Measurements from ENCODE around the gene RADIL. TPM values are rescaled to one million over a fixed set of nuclear protein-coding genes. Genes with fewer than 3 reads are reported as not detected.

The RADIL gene
- total and polyA plus RNA-seq, 2 of the 13 experiments (the other 11 are each of a cell fraction or from before 2014, with no cell fraction given), result 0.05 to 0.09 TPM

DNA sequence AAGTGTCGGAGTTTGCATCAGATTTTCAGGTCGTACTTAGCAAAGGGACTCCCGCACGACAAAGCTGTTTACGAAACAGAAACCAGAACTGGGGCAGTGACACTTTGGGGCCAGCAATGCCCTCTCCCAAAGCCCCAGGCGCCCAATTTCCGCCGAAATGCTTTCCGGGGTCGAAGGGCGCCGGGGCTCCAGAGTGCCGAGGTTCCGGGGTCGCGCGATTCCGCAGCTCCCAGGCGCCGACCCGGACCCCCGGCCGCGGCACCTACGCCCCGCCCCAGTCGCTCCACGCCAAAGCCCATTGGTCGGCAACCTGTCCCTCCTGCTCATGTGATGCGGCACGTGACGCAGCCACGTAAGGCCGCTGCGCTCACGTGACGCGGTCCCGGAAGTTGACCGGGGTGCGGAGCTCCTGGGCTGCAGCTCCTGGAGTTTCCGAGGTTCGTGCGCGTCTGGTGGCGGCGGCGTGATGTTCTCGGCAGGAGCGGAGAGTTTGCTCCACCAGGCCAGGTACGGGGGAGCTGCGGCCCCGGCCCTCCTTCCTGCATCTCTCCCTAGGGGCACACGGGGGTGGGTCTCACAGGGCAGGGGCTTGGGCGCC lies 108.2 kb downstream of the RADIL start, which contains the start of gene AP5Z1 (continued):
- TF ChIP-seq PHF21A (CRISPR knock-in tag; IDR thresholded peaks at IDR 0.05) (peak; percentile 80), ZNF614 (CRISPR knock-in tag; IDR thresholded peaks at IDR 0.05; ENCODE audit: borderline replicate concordance) (peak; percentile 23), HNF4A (CRISPR knock-in tag; IDR thresholded peaks at IDR 0.05) (peak; percentile 47; the same call in 1 of the 2 replicates), HNF4G (IDR thresholded peaks at IDR 0.05; ENCODE audit: borderline replicate concordance, low read depth, low read length) (peak; percentile 58; the same call in 1 of the 2 replicates), HNF4G (CRISPR knock-in tag; IDR thresholded peaks at IDR 0.05; ENCODE audit: borderline replicate concordance, low read depth) (no peak), MYC (CRISPR knock-in tag; IDR thresholded peaks at IDR 0.05; ENCODE audit: borderline replicate concordance) (peak; percentile 76), ZNF547 (CRISPR knock-in tag; IDR thresholded peaks at IDR 0.05) (peak; percentile 61; the same call in 1 of the 2 replicates), FOXP1 (IDR thresholded peaks at IDR 0.05) (no peak), FOXP1 (CRISPR knock-in tag; IDR thresholded peaks at IDR 0.05) (no peak), SOX5 (CRISPR knock-in tag; IDR thresholded peaks at IDR 0.05; ENCODE audit: borderline replicate concordance) (peak; percentile 40), MED8 (CRISPR knock-in tag; IDR thresholded peaks at IDR 0.05; ENCODE audit: insufficient replicate concordance) (peak; percentile 66), GZF1 (CRISPR knock-in tag; IDR thresholded peaks at IDR 0.05) (no peak), NR2F2 (IDR thresholded peaks at IDR 0.05; ENCODE audit: borderline replicate concordance, low read depth) (peak; percentile 7; the same call in 1 of the 2 replicates)
- TF ChIP-seq, protein P1, sequence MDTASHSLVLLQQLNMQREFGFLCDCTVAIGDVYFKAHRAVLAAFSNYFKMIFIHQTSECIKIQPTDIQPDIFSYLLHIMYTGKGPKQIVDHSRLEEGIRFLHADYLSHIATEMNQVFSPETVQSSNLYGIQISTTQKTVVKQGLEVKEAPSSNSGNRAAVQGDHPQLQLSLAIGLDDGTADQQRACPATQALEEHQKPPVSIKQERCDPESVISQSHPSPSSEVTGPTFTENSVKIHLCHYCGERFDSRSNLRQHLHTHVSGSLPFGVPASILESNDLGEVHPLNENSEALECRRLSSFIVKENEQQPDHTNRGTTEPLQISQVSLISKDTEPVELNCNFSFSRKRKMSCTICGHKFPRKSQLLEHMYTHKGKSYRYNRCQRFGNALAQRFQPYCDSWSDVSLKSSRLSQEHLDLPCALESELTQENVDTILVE (CRISPR knock-in tag; IDR thresholded peaks at IDR 0.05), result peak; percentile 87
- TF ChIP-seq, protein P2, sequence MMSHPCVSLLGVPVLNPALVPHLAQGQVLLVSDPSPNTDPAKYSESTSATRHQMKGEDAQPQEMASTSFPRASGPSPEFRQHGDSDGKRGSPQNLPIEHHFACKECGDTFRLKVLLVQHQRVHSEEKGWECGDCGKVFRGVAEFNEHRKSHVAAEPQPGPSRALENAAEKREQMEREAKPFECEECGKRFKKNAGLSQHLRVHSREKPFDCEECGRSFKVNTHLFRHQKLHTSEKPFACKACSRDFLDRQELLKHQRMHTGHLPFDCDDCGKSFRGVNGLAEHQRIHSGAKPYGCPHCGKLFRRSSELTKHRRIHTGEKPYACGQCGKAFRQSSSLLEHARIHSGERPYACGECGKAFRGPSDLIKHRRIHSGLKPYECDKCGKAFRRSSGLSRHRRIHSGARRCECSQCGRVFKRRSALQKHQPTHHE (CRISPR knock-in tag; IDR thresholded peaks at IDR 0.05; ENCODE audit: borderline replicate concordance), result peak; percentile 82
- TF ChIP-seq, protein P3, sequence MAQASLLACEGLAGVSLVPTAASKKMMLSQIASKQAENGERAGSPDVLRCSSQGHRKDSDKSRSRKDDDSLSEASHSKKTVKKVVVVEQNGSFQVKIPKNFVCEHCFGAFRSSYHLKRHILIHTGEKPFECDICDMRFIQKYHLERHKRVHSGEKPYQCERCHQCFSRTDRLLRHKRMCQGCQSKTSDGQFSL (CRISPR knock-in tag; IDR thresholded peaks at IDR 0.05), result no peak
- TF ChIP-seq, protein P4, sequence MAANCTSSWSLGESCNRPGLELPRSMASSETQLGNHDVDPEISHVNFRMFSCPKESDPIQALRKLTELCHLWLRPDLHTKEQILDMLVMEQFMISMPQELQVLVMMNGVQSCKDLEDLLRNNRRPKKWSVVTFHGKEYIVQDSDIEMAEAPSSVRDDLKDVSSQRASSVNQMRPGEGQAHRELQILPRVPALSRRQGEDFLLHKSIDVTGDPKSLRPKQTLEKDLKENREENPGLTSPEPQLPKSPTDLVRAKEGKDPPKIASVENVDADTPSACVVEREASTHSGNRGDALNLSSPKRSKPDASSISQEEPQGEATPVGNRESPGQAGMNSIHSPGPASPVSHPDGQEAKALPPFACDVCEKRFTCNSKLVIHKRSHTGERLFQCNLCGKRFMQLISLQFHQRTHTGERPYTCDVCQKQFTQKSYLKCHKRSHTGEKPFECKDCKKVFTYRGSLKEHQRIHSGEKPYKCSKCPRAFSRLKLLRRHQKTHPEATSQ (CRISPR knock-in tag; IDR thresholded peaks at IDR 0.05; ENCODE audit: borderline replicate concordance), result 0 out of 2 replicates have a peak, but pooled peaks have one; percentile 56
- TF ChIP-seq, protein P5, sequence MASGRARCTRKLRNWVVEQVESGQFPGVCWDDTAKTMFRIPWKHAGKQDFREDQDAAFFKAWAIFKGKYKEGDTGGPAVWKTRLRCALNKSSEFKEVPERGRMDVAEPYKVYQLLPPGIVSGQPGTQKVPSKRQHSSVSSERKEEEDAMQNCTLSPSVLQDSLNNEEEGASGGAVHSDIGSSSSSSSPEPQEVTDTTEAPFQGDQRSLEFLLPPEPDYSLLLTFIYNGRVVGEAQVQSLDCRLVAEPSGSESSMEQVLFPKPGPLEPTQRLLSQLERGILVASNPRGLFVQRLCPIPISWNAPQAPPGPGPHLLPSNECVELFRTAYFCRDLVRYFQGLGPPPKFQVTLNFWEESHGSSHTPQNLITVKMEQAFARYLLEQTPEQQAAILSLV (CRISPR knock-in tag; IDR thresholded peaks at IDR 0.05; ENCODE audit: borderline replicate concordance), result peak; percentile 89; the same call in 1 of the 2 replicates
- TF ChIP-seq, protein P6, sequence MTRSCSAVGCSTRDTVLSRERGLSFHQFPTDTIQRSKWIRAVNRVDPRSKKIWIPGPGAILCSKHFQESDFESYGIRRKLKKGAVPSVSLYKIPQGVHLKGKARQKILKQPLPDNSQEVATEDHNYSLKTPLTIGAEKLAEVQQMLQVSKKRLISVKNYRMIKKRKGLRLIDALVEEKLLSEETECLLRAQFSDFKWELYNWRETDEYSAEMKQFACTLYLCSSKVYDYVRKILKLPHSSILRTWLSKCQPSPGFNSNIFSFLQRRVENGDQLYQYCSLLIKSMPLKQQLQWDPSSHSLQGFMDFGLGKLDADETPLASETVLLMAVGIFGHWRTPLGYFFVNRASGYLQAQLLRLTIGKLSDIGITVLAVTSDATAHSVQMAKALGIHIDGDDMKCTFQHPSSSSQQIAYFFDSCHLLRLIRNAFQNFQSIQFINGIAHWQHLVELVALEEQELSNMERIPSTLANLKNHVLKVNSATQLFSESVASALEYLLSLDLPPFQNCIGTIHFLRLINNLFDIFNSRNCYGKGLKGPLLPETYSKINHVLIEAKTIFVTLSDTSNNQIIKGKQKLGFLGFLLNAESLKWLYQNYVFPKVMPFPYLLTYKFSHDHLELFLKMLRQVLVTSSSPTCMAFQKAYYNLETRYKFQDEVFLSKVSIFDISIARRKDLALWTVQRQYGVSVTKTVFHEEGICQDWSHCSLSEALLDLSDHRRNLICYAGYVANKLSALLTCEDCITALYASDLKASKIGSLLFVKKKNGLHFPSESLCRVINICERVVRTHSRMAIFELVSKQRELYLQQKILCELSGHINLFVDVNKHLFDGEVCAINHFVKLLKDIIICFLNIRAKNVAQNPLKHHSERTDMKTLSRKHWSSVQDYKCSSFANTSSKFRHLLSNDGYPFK (CRISPR knock-in tag; IDR thresholded peaks at IDR 0.05; ENCODE audit: borderline replicate concordance), result peak; percentile 76; the same call in 1 of the 2 replicates
